HuH-7.5 (cell line): Measurements from ENCODE around the gene NR3C1.

Experiments
- DNase-seq: peaks from one replicate; pipeline ENCODE4 v3.0.0; 2011; ENCODE audit warnings: low spot score

The NR3C1 gene

GRCh38 chr5:143259254-143259605 lies 144.3 kb downstream of the NR3C1 start:
- DNase-seq, result no peak

GRCh38 chr5:143258559-143259253 lies 144.8 kb downstream of the NR3C1 start:
- no peak for DNase-seq

GRCh38 chr5:143254819-143255218 lies 148.7 kb downstream of the NR3C1 start:
- DNase-seq, result no peak

- DNase-seq, result no peak
Observed at GRCh38 chr5:143251946-143252345, 151.5 kb downstream of the NR3C1 start.

- no peak for DNase-seq
Observed at GRCh38 chr5:143251190-143251589, 152.3 kb downstream of the NR3C1 start.

GRCh38 chr5:143249851-143250250 lies 153.6 kb downstream of the NR3C1 start:
- DNase-seq, result no peak

GRCh38 chr5:143248822-143249579 lies 154.5 kb downstream of the NR3C1 start:
- no peak for DNase-seq

- no peak for DNase-seq
Observed at GRCh38 chr5:143248391-143248790, 155.1 kb downstream of the NR3C1 start.

- no peak for DNase-seq
Observed at GRCh38 chr5:143247134-143247815, 156.2 kb downstream of the NR3C1 start.

- DNase-seq, result no peak
Observed at GRCh38 chr5:143245929-143246561, 157.4 kb downstream of the NR3C1 start.

- no peak for DNase-seq
Observed at GRCh38 chr5:143244990-143245389, 158.5 kb downstream of the NR3C1 start.

GRCh38 chr5:143244000-143244736 lies 159.3 kb downstream of the NR3C1 start:
- DNase-seq, result no peak

GRCh38 chr5:143243103-143243502 lies 160.4 kb downstream of the NR3C1 start:
- no peak for DNase-seq

GRCh38 chr5:143241892-143242291 lies 161.6 kb downstream of the NR3C1 start:
- DNase-seq, result no peak

GRCh38 chr5:143239882-143240518 lies 163.5 kb downstream of the NR3C1 start:
- DNase-seq, result no peak

GRCh38 chr5:143238620-143239019 lies 164.9 kb downstream of the NR3C1 start:
- DNase-seq, result no peak

- no peak for DNase-seq
Observed at GRCh38 chr5:143237664-143238063, 165.8 kb downstream of the NR3C1 start.

- no peak for DNase-seq
Observed at GRCh38 chr5:143236682-143237081, 166.8 kb downstream of the NR3C1 start.

- DNase-seq, result no peak
Observed at GRCh38 chr5:143235423-143235822, 168.1 kb downstream of the NR3C1 start.

GRCh38 chr5:143234162-143234842 lies 169.2 kb downstream of the NR3C1 start:
- no peak for DNase-seq

- DNase-seq, result no peak
Observed at GRCh38 chr5:143233031-143233430, 170.5 kb downstream of the NR3C1 start.
